Measurements from ENCODE around the gene FBXO46. TPM values are rescaled to one million over a fixed set of nuclear protein-coding genes. Genes with fewer than 3 reads are reported as not detected.

The FBXO46 gene
- polyA plus RNA-seq, 1 of the 3 experiments (the other 2 are of a cell fraction): 5.6 TPM

GRCh38 chr19:45705710-45706415 is 24.8 kb downstream of the FBXO46 start:
- TF ChIP-seq YY1 (IDR thresholded peaks at IDR 0.05; ENCODE audit: low read depth): no peak
- no peak for TF ChIP-seq SIN3A (IDR thresholded peaks at IDR 0.05; ENCODE audit: borderline replicate concordance, low read depth, low read length)
- TF ChIP-seq GABPA (IDR thresholded peaks at IDR 0.05; ENCODE audit: low read depth): no peak
- no peak for TF ChIP-seq TAF1 (IDR thresholded peaks at IDR 0.05; ENCODE audit: borderline replicate concordance, low read depth, low read length)
- TF ChIP-seq CTCF (IDR thresholded peaks at IDR 0.05): no peak
- no peak for TF ChIP-seq MAX (IDR thresholded peaks at IDR 0.05; ENCODE audit: low read depth)
- no peak for TF ChIP-seq CHD2 (IDR thresholded peaks at IDR 0.05; ENCODE audit: low read length, partially characterized antibody)
- no peak for TF ChIP-seq FOSL2 (IDR thresholded peaks at IDR 0.05; ENCODE audit: borderline replicate concordance, low read depth)
- no peak for TF ChIP-seq NFIC (IDR thresholded peaks at IDR 0.05; ENCODE audit: borderline replicate concordance)
- no peak for TF ChIP-seq MEF2A (IDR thresholded peaks at IDR 0.05; ENCODE audit: borderline replicate concordance, low read depth)
- no peak for TF ChIP-seq RAD21 (IDR thresholded peaks at IDR 0.05; ENCODE audit: low read length)
- no peak for TF ChIP-seq GATA2 (CRISPR knock-in tag; IDR thresholded peaks at IDR 0.05)
- H3K36me3 ChIP-seq (replicated peaks in 1 of 2; ENCODE audit: control insufficient read depth in 1 of 2, insufficient read depth in 2 of 2, low read length in 1 of 2): peaks cover 3 to 4% of the 10 kb centered on the region in 2 experiments
- H3K9ac ChIP-seq: no peak overlapping the region

GRCh38 chr19:45705115-45705514 is 25.6 kb downstream of the FBXO46 start:
- Histone ChIP-seq H3K36me3 (replicated peaks in 1 of 2; ENCODE audit: control insufficient read depth in 1 of 2, insufficient read depth in 2 of 2, low read length in 1 of 2) (peaks cover 3 to 4% of the 10 kb centered on the region in 2 experiments), H3K9ac (no peak overlapping the region), H3K9me3 (no peaks in the 10 kb centered on the region), H3K4me2 (no peak overlapping the region), H3K27me3 (ENCODE audit: insufficient read depth) (no peaks in the 10 kb centered on the region), H3F3A (replicated peaks; ENCODE audit: insufficient read depth) (no peaks in the 10 kb centered on the region), H4K20me1 (ENCODE audit: insufficient read depth) (no peaks in the 10 kb centered on the region), H3K4me1 (ENCODE audit: control insufficient read depth in 1 of 2, insufficient read depth in 2 of 2, low read depth in 1 of 2, low read length in 1 of 2) (no peaks in the 10 kb centered on the region), H3K9me2 (no peaks in the 10 kb centered on the region), H2AFZ (ENCODE audit: low read depth) (no peak overlapping the region), H3K27ac (ENCODE audit: low read depth in 2 of 2, low read length in 1 of 2) (no peak overlapping the region), H3K79me2 (ENCODE audit: insufficient read depth) (no peaks in the 10 kb centered on the region), H3K4me3 (ENCODE audit: low read depth in 2 of 2, low read length in 1 of 2) (no peak overlapping the region)
- ChIA-PET POLR2A (interaction anchor here (1.4 kb wide), 1 partner anchor 12 kb away, joined by 4 read pairs; no protein-coding TSS in a partner anchor), CTCF (interaction anchor here (1.0 to 8.0 kb wide), 2 partner anchors 10 to 11 kb away, joined by 3 to 70 read pairs; partner anchors contain the start of genes QPCTL and SNRPD2)
- no peak for DNase-seq
- no peak for TF ChIP-seq CTCF (IDR thresholded peaks at IDR 0.05)
- 93% methylated on average over 9 of the region's 9 CpGs for WGBS (ENCODE audit: low lambda C conversion rate)

More at GRCh38 chr19:45705710-45706415, 24.8 kb downstream of the FBXO46 start:
- POLR2A ChIA-PET: interaction anchor here (0.6 to 1.4 kb wide), 3 partner anchors 11 to 175 kb away, joined by 3 to 4 read pairs (median 3); no protein-coding TSS in a partner anchor
- CTCF ChIA-PET: interaction anchor here (0.6 to 8.0 kb wide), 4 partner anchors 9 to 62 kb away, joined by 3 to 70 read pairs (median 4); partner anchors contain the start of genes QPCTL and SNRPD2
- Histone ChIP-seq H3K27me3 (ENCODE audit: insufficient read depth) (no peaks in the 10 kb centered on the region), H3K9me3 (no peaks in the 10 kb centered on the region), H3K4me3 (ENCODE audit: low read depth in 2 of 2, low read length in 1 of 2) (no peak overlapping the region), H3K9me2 (no peaks in the 10 kb centered on the region), H3K4me1 (ENCODE audit: control insufficient read depth in 1 of 2, insufficient read depth in 2 of 2, low read depth in 1 of 2, low read length in 1 of 2) (no peaks in the 10 kb centered on the region), H4K20me1 (ENCODE audit: insufficient read depth) (no peaks in the 10 kb centered on the region), H3F3A (replicated peaks; ENCODE audit: insufficient read depth) (no peaks in the 10 kb centered on the region), H3K4me2 (no peak overlapping the region), H3K79me2 (ENCODE audit: insufficient read depth) (0 out of 2 replicates have a peak, but pooled peaks cover 7% of the 10 kb centered on the region), H2AFZ (ENCODE audit: low read depth) (no peak overlapping the region), H3K27ac (ENCODE audit: low read depth in 2 of 2, low read length in 1 of 2) (no peak overlapping the region)
- no peak for DNase-seq
- WGBS (ENCODE audit: low lambda C conversion rate): 86% methylated on average over 12 of the region's 12 CpGs
